Cerebellar cortex (tissue), 1 donor: ENCODE data around the gene GDNF.

Experiments used
- DNase-seq: peaks from one replicate; pipeline ENCODE4 v3.0.0-alpha.2; 2015; ENCODE audit warnings: low spot score

The GDNF gene

DNA sequence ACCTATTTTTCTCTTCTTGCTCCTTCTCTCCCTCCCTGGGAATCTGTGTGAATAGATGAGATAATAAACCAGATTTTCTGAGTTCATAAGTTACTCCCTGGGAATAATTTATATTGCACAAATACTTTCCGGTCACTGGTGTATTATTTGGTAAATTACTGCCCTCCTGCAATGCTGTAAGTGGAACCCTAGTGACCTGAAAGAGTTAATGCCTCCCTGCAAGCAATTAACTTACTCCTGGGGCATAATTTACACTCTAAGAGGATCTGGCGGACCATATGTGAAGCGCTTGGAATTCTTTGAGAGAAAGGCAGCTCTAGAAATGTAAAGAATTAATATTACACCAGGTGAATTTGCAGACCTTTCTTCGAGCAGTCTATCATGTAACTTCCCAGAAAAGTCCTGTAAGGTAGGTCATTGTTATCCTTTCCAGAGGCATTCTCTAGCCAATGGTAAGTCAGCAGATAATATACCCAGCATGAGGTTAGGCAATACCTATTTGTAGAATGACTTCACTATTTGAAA, 7.0 kb upstream of the GDNF start:
- no peak for DNase-seq

DNA sequence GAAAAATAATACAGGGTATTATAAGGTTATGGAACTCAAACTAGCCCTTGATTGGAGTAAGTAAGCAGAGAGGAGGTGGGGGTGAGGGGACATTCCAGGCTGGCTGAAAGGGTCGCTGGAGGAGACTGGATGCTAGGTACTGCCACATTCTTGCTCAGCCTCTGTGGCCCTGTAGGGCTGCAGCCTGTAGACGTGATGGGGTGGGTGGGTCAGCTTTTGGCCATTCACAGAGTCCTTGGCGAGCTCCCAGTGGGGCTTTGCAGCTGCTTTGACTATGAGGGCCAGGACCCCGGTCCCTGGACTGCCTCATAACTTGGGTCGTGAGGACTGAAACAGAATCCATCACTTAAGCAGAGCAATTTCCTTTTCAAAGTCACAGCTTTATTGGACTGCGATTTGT, 4.2 kb upstream of the GDNF start:
- DNase-seq: no peak

DNA sequence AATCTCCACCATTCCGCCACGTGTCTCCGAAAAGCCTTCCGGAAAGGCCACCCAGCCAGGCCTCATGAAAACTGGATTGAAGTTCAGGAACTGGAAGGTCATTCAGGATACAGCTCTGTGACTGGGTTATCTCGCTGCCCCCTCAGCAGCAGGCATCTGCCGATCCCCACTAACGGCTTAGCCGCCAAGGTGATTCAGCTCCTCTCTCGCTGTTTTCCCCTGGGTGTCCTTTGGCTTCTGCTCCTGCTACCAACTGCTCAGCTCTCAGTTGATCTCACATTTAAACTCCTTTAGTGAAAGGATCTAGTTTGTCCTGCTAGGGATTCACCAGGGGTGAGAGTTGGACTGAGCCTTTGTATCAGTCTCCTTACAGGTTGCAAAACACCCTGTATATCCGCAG, 2.2 kb upstream of the GDNF start:
- DNase-seq: no peak

DNA sequence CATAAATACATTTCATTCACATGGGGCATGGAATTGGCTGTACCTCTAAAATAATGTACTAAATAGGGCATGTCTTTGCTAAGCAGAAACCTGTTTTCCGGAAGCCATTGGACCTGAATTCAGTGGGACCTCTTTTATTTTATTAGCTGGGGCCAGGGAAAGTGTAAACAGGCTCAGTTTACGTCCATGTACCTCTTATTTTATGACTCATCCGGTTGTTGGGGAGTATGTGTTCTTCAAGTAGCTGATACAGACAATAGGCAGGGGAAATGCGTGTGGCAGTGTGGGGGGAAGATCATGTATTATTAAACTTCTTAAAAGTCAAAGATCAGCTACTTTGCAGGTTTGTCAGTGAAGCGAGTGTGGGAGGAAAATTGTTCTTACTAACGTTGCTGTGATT, 1.4 kb upstream of the GDNF start:
- DNase-seq: no peak

DNA sequence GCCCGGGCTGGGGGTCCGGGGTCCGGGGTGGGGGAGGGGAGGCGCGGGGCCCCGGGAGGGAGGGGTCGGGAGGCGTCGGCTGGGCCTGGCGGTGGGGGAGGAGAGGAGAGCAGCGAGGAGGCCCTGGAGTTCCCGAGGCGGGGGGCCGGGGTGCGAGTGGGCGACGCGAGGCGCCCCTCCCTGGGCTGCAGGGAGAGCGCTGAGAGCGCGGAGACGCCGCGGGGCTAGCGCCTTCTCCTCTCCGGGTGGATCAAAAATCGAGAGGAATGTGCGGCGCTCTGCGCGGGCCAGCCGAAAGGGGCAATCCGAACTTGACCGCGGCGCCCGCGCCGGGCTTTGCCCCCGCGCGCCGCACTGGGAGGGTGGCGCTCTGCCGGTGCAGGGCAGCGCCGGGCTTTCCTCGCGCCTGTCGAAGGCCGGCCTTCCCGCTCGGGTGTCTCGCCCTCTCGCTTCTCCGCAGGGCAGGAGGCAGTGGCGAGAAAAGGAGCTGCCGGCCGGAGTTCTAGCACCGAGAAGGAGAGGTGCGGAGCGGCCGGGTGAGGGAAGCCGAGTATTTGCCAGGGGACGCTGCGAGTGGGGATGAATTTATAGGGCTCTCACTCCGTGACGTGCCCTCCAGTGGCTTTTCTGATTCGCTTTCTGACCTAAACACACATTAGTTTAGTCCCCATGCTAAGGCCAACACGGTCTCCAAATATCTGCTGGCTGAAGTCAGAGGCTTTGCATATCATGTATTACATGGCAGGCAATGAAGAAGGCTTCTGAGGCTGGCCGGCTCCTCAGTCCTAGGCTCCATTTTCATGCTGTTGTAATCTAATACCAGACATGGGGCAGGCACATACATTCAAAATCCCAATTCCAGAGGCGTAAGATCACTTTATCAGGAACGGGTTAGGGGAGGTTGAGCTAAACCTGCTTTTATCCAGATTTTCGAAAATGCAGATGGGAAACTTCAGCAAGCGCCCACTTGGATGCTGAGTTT, 503 bp upstream of the GDNF start:
- peak; percentile 66 for DNase-seq

DNA sequence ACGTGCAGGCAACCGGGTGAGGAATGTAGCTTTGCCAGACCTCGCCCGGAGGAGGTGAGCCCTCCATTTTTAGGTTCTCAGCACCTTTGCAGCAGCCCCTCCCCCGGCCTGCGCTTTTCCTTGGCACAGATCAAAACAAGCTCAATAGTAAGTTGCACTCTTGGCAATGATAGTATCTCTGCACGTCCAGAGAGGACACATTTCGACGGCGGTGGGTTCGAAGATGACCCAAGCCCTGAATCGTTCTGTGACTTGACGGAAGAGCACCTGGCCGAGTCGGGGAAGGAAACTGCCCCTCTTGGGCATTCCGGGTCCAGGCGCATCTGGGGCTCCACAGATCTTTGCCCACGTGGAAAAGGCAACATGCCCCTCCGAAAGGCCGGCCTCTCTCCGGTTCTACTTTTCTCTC, 904 bp downstream of the GDNF start:
- no peak for DNase-seq

DNA sequence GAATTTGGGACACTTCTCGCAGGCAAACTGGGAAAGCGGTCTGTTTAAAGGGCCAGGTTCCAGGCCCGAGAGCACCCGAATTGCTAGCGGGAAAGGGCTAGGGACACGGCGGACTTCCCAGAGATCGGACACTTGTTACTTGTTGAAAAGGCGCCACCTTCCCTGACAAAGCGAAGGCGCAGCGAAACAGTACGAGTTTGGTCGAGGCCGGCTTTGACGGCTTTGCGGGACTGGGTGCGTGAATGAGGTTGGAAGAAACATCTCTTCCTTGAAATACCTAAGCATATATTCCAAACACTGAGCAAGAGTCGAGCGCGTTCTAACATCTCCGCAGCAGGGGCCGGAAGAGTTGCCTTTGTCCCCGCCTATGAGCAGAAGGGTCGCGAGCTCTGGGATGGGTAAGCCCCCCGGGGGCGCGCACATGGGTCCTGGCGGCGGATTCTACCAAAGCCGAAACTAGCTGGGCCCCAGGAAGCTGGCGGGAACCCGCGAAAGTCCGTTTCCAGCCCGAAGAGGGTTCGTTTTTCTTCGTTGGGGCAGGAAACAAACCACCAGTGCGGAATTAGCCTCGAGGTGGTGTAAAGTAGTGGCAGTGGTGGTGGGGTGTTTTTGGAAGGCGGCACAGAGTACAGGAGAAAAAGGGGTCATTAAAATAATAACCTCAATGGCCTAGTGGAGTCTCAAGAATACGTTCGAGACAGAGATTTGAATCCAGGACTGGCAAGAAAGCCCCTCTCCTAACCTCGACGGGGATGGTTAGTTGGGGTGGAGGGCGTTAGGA, 1.5 kb downstream of the GDNF start:
- DNase-seq: peak; percentile 71

DNA sequence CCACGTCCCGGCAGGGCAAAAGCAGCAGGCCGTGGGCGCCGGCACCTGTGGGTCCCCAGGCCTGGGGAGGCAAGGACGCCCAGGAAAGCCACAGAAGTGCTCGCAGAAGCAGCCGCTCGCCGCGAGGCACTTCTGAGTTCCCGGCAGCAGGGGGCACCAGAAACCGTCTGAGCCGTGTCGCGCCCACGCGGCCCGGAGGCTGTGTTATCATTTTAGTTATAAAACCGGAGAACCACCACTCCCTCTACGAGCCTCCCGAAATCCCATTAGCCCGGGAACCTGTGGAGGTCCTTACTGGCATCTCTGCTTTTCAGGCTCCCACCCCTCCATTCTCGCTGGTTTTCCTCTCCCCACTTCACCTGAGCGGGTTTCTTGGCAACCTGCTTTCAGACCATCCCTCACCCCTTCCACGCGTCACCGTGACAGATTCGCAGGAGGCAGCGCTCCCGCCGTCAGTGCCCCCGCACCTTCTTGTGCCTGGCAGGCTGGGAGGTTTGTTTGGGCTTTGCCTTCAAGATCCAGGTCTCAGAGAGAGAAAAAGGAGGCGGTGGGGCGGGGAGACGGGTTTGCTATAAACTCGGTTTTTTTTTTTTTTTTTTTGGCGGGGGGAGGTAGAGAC, 2.3 kb downstream of the GDNF start:
- DNase-seq: peak; percentile 68

DNA sequence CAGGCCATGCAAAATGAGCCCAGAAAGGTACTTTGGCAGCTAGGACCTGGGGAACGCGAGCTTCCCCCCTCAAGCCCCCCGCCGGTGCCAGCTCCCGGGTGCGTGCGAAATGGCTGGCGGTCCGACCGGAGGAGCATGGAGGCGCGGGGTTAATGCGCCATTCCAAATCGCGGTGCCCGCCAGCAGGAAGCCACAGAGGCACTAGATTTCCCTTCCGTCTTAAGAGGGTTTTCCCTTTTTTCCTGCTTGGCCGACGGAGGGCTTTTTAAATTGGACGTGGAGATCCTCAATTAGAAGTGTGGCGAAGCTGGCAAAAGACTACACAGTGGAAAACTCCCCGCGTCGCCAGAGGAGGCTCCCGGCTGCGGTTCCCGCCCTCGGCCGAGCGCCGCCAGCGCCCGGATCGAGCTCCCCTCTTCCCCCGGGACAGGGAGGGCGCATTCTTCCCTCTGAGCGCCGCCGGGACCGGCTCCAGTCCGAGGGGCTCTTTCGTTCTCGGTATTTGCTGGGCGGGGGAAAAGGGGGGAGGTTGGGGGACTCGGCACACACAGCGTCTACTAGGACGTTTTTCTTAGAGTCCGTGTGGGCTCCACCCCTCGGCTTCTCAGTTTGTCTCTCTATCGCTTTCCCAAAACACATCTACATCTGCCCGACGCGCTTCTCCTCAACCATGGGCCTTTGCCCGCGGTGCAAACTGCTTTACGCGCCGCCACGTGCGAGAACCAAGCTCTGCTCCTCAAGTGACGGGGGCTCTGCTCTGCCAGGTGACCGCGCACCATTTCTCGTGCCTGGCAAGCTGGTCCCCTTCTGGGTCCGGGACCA, 3.0 kb downstream of the GDNF start:
- DNase-seq: peak; percentile 22

DNA sequence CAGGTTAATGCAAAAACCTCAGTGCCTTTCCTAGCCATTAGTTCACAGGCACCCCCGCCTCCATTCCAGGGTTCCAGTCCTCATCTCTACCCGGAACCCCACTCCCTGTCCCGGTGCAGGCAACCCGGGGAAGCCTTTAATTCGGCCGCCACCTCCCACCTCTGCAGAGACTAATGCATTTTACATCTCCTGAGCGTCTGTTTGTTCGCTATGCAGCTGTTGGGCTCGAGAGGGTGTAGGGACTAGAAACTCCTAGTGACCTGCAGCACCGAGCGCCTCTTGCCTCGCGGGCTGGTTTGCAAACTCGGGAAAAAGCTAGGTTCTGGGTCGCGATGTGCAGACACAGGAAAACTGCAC, 3.6 kb downstream of the GDNF start:
- DNase-seq: no peak

DNA sequence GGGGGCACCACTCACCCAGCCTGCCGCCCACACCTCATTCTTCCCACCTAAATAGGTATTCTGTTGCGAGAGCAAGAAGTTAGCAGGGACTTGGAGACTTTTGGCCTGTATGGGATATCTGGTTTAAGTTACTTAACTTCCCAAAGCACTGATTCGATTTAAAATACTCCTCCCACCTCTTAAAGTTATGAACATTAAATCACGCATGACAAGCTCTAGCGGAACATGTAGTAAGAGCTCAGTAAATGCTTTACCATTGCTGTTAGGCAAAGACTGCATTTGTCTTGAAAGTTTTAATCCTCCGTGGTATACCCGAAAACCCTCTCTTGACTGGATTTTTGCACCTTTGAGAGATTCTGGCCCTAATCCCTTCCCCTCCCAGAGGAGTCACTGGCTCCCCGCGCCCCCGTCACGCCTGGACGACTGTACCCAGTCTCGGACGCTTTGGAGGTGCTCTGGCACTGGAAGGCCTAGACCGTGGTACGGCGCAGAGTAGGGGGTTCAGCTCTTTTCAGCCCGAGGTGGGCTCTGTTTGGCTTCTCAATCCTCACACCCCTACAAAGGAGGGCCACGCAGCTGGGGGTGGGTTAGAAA, 4.4 kb downstream of the GDNF start:
- no peak for DNase-seq

DNA sequence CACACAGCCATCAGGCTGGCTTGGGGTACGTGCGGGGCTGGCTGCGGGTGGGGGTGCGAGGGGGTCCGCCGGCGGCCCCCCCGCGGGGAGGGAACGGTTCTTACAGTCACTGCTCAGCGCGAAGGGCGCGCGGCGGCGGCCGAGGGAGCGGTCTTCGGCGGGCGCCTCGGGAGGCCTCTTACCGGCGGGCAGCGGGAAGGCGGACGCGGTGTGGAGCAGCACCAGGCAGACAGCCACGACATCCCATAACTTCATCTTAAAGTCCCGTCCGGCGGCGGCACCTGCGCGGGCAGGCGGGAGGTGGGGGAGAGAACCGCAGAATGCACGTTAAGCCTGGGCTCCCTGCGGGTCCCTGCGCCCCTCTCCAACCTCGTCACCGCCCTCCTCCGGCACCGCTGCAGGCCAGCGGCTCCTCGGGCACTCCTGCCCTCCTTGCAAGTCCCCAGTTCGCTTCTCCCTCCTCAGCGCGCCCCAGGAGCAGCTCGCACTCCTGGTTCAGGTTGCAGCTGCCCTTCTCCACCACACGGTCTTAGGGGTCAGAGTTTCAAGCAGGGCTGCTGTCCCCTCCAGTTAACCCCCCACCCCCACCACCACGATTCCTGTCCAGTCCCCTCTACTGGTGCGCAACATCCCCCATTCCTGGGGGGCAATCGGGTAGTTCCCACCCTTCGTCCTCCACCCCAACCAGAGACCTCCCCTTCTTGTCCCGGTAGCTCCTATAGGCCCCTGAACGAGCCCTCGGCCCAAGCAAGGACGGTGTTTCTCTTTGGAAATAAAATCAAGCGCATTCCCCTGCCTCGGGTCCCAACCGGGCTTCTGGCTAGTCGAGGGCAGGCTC, 5.1 kb downstream of the GDNF start:
- no peak for DNase-seq

DNA sequence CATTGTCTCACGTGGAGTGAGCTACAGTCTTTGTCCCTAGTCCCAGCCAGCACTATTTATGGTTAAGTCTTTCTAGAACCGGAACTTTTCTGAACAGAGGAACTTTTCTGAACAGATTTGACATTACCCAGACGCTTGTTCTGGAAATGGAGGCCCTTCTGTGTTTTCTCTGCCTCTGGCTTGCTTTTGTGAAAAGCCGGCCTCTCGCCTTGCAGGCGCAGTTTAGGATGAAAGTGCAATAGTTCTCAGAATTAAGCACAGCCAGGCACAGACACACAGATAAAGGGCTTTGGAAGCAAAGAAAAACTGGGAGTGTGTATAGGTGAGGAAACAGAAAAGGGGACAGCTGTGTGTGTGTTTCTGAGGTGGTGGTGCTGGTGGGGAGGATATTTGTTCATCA, 5.9 kb downstream of the GDNF start:
- DNase-seq: no peak

DNA sequence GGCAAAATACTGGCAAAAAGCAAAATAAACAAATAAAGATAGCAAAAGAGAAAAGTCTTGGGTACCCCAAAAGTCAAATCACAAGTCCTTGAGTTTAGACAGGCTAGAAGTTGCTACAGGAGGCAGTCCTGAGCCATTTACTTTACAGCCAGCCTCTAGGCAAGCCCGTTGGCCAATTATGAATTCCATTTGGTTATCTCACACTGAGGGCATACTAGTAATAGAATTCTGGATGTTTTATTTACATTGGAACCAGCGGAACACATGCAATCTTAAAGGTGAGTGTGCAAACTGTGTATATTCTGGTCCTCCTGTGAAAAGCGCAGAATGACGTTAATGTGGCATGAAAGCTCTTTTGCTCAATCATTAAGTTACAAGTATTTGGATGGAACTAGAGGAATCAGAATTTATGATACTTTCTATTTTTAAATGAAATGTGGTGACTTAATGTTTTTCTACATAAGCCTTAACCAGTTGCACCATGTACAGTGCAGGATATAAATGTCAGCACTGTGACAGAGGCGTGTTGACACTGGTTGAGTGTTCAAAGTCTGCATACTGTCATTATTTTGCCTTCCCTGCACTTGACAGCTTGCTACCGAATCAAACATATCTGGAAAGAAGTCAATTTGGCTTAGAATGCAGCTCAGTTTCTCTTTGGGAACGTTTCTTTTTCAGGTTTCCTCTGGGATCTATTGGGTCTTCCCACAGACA, 7.9 kb downstream of the GDNF start:
- no peak for DNase-seq

DNA sequence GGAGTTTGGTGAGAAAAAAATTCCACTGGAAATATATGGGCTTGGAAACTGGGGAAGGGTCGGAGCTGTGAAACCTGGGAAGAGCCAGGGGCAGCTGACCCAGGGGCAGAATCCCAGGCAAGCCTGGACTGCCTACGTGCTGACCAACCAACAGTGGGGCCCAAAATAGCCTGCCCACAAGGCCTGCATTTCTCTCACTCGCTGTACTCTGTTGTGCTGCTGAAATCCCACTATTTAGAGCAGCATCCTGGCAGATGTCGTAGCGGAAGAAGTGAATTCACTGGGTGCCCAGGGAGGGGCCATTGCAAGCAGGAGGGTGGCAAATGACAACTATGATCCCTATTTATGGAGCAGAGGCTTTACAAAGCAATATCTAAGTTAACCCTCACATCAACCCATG, 9.5 kb downstream of the GDNF start:
- no peak for DNase-seq

DNA sequence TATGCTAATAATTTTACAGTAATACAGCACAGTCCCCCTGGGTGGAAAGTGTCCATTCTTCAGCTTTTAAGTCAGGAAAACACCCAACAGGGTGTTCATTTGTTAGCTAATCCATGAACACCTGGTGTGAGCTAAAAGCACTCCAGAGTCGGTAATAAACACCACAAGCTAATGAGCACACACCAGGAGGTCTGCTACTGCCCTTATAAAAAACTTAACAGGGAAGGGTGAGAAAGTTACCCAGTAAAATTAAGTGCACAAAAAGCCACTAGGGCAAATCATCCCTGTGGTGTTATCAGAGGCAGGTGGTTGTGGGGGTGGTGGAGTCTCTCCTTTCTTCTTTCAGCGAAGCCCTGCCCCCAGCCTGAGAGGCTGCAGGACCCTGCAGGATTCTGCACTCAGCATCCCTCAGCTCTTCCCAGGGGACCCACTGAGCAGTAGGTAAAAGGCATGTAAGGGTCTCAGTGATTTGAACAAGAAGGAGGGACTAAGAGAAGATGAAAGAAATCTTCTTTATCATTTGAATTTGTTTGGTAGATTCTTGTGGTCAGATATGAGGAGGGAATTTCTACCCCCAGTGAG, 14.4 kb downstream of the GDNF start:
- no peak for DNase-seq

DNA sequence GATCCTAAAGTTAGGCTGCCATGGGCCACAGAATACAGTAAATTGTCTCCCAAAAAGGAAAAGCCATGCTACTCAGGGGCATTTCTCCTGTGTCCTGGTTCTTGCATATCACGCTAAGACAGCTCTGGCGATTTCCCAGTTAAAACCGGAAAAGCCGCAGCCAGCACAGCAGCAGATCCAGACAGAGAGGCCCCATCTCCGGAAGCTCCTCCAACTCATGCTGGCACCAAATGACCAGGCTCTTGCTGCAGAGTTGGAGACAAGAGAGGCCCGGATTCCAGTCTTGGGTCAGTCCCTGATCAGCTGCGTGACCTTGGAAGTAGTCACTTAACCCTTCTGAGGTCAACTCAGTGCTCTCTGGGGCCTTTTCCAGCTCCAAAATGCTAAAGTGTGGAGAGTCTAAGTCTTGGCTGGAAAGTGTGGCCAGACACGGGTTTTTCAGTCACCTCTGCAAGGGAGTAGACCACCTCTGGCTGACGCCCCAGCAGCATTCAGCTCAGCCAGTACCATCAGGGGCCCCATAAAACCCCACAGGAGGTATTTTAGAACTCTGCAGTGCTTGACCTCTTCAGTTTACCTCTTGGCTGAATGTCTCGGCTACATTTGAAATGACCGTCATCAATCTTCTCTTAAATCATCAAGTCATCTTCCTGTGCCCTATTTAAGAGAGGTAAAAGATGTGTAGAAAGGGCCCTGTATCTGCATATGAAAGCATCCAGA, 16.2 kb downstream of the GDNF start:
- no peak for DNase-seq

DNA sequence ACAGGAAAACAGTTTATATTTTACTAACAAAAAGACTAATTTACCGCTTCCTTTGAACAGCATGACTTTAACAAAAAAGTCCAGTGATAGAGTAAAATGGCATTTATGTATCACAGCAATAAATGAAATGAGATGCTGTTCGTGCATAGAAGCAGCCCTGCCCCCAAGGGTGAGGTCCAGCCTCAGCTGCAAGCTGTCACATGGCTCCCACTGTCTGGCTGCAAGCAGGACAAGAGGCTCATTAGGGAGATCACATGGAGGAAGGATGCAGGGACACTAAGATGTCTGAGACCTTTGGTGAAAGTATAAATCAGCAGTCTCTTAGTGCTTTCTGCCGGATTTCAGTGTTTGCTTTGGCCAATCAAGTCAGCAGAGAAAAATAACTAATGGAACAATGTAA, 23.0 kb downstream of the GDNF start:
- DNase-seq: peak; percentile 54

DNA sequence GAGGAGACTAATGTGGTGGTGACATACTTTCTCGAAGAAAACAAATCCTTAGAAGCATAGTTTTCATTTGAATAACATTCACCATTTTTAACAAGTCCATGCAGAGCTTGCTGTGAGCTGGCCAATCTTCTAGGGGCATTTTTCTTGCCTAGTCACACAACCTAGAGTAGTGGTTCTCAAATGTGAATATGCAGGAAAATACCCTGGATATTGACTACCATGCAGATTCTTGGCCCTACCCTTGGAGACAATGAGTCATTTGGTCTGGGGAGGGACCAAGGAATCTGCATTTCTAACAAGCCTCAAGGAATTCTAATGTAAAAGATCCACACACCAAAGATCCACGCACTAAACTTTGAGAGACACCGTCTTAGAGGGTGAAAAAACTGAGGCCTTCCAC, 23.5 kb downstream of the GDNF start:
- DNase-seq: no peak
